Ascending aorta (tissue), 2 donors: ENCODE measurements around the gene BLCAP. TPM values are rescaled to one million over a fixed set of nuclear protein-coding genes. Genes with fewer than 3 reads are reported as not detected.

ENCODE experiments used
- DNase-seq, 2 donors: peaks; one replicate each; pipeline ENCODE4 v3.0.0-alpha.2; 2019; ENCODE audit warnings: low spot score in 2 of 2
- H3K27ac ChIP-seq, 2 donors: fragments of 200-600 bp; sonication (generic); one replicate each; pipeline ENCODE4 v1.5.1; 2016 to 2017; ENCODE audit warnings: mild to moderate bottlenecking in 1 of 2
- H3K27me3 ChIP-seq: fragments of 200-600 bp; sonication (generic); one replicate; pipeline ENCODE4 v1.5.1; 2017
- H3K36me3 ChIP-seq, 2 donors: fragments of 200-600 bp; sonication (generic); one replicate each; pipeline ENCODE4 v1.5.1; 2016
- H3K4me1 ChIP-seq, 2 donors: fragments of 200-600 bp; sonication (generic); one replicate each; pipeline ENCODE4 v1.5.1; 2016 to 2017; ENCODE audit warnings: mild to moderate bottlenecking in 1 of 2
- H3K4me3 ChIP-seq, 2 donors: fragments of 200-600 bp; sonication (generic); one replicate each; pipeline ENCODE4 v1.5.1; 2016 to 2017; ENCODE audit warnings: mild to moderate bottlenecking in 1 of 2
- H3K9me3 ChIP-seq, 2 donors: fragments of 200-600 bp; sonication (generic); one replicate each; pipeline ENCODE4 v1.5.1; 2016
- intact Hi-C: fragments of 100-400 bp; cut with DNase I; formaldehyde crosslinking; loops from one replicate; pipeline ENCODE4 v1.15.1; 2023
- total RNA-seq: library from RNA; depleted of rRNA; stranded (reverse); fragments of >200 nt; gene quantifications from one replicate; pipeline ENCODE4 v1.1.0, GENCODE V29; 2016
- TF ChIP-seq, protein P1 (sequence below), 3 experiments: fragments of 200-600 bp in 2 of 3; fragments of 450-650 bp in 1 of 3; sonication (generic) in 2 of 3; IDR thresholded peaks; one replicate each; pipeline ENCODE4 v1.5.1; 2016 to 2019; ENCODE audit warnings: antibody characterized with exemption in 3 of 3, mild to moderate bottlenecking in 1 of 3, moderate library complexity in 1 of 3

The BLCAP gene
- total RNA-seq, 1 donor from 2014 or later: 43.9 TPM

DNA sequence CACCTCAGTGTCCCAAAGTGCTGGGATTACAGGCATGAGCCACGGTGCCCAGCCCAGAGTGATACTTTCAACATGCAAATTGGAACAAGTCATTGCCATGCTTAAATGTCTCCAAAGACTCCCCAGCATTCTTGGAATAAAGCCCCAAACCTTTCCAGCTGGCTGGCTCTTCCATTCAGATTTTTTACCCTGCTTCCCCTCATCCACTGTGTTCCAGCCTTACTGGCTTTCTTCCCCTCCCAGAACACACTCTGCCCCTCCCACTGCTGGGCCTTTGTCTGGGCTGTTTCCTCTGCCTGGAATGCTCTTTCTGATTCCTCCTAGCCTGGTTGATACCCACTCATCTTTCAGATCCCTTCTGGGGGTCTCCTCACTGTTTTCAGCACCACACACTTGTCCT, 46.8 kb downstream of the BLCAP start:
- no peak overlapping the region for H3K4me3 ChIP-seq
- DNase-seq: no peak

DNA sequence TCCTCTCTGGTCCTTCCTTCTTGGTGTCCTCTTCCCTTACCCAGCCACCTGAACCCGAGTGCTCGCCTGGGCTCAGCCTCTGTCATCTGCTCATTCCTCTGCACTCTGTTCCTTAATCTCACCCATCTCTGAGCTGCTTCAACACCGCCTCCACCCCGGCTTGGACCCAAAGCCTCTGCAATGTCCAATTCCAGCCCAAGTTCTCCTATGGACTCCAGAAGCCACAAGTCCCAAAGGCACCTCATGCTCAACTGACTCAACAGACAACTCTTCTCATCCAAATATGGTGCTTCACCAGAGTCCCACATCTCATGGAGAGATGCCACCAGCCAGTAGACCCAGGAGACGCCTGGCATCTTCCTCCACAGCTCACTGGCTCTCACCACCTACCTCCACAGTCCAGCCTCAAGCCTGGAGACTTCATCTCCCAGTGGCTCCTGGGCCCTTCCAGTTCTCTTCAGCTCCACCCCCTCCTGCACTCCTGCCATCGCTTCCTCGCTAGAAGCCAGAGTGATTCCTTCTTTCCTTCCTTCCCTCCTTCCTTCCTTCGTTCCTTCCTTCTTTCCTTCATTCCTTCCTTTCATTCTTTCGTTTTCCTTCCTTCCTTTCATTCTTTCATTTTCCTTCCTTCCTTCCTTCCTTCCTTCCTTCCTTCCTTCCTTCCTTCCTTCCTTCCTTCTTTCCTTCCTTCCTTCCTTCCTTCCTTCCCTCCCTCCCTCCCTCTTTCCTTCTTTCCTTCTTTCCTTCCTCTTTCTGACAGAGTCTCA, 47.6 kb downstream of the BLCAP start:
- intact Hi-C loops: no loop called here
- Histone ChIP-seq H3K27ac (peak overlapping the region in 1 of 2 donors; percentile 30), H3K27me3 (no peaks in the 10 kb centered on the region), H3K9me3 (no peaks in the 10 kb centered on the region), H3K4me1 (no peaks in the 10 kb centered on the region), H3K4me3 (no peak overlapping the region), H3K36me3 (no peaks in the 10 kb centered on the region)
- no peak for DNase-seq
- TF ChIP-seq, protein P1, sequence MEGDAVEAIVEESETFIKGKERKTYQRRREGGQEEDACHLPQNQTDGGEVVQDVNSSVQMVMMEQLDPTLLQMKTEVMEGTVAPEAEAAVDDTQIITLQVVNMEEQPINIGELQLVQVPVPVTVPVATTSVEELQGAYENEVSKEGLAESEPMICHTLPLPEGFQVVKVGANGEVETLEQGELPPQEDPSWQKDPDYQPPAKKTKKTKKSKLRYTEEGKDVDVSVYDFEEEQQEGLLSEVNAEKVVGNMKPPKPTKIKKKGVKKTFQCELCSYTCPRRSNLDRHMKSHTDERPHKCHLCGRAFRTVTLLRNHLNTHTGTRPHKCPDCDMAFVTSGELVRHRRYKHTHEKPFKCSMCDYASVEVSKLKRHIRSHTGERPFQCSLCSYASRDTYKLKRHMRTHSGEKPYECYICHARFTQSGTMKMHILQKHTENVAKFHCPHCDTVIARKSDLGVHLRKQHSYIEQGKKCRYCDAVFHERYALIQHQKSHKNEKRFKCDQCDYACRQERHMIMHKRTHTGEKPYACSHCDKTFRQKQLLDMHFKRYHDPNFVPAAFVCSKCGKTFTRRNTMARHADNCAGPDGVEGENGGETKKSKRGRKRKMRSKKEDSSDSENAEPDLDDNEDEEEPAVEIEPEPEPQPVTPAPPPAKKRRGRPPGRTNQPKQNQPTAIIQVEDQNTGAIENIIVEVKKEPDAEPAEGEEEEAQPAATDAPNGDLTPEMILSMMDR (IDR thresholded peaks at IDR 0.05): no peak

More for the DNA sequence above, 46.8 kb downstream of the BLCAP start:
- intact Hi-C loops: no loop called here
- Histone ChIP-seq H3K27me3 (no peaks in the 10 kb centered on the region), H3K9me3 (no peaks in the 10 kb centered on the region), H3K4me1 (no peaks in the 10 kb centered on the region), H3K27ac (no peak overlapping the region), H3K36me3 (no peaks in the 10 kb centered on the region)
- TF ChIP-seq, protein P1 (IDR thresholded peaks at IDR 0.05): no peak

DNA sequence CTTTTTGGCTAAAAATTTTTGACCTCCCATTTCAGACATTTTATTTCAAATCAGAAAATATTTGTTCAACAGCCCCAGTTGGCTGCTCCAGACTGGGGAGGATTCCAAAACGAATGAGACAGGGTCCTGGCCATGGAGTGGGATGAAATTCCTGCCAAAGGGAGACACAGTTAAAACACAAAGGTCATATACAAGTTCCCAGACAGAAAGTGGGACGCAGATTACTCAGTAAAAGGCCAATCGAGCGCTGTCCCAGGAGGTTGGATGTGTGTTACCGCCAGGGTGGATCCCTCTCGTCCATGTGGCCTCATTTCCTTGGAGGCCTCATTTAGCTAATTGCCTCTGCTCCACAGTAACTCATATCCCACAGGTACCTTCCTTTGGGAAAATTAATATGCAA, 48.4 kb downstream of the BLCAP start:
- peak overlapping the region in 1 of 2 donors; percentile 30 for H3K27ac ChIP-seq
- no peaks in the 10 kb centered on the region for H3K4me1 ChIP-seq
- no peaks in the 10 kb centered on the region for H3K27me3 ChIP-seq
- H3K36me3 ChIP-seq: no peaks in the 10 kb centered on the region
- intact Hi-C loops: no loop called here
- TF ChIP-seq, protein P1 (IDR thresholded peaks at IDR 0.05): no peak
- no peaks in the 10 kb centered on the region for H3K9me3 ChIP-seq
- DNase-seq: no peak
- no peak overlapping the region for H3K4me3 ChIP-seq

DNA sequence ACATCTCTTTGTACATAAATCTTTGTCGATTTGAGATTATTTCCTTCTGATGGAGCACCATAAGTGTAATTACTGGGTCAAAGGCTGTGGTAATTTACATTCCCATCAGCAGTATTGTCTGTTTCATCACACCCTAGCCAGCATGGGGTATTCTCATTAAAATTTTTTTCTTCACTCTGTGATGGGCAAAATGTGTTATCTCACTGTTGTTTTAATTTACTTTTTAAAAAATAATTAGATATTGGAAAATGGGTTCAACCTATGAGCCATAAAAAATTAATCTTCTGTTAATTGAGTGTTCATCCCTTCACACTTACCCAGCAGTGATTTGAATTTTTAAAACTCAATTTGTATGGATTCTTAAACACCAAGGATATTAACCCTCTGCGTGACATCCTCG, 50.6 kb downstream of the BLCAP start:
- Histone ChIP-seq H3K4me3 (no peak overlapping the region), H3K27me3 (no peaks in the 10 kb centered on the region), H3K36me3 (no peaks in the 10 kb centered on the region), H3K27ac (no peak overlapping the region), H3K4me1 (no peaks in the 10 kb centered on the region), H3K9me3 (no peaks in the 10 kb centered on the region)
- TF ChIP-seq, protein P1 (IDR thresholded peaks at IDR 0.05): no peak
- DNase-seq: no peak
- intact Hi-C loops: no loop called here

DNA sequence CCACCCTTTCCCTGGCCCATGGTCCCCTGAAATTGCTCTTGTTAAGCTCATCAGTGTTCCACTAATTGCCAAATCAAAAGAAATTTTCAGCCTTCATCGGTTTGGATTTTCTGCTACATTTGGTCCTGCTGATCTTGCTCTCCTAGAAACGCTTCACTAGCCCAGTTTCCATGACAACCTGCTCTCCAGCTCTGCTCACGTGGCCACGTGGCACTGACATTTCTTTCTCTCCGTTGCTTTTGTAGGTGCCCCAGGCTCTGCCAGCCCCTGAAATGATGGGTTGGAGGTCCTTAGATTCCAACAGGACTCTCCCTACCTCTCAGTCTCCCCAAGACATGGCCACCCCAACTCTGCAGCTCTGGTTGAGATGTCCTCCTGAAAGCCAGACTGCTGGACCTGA, 52.4 kb downstream of the BLCAP start:
- intact Hi-C loops: no loop called here
- no peaks in the 10 kb centered on the region for H3K36me3 ChIP-seq
- no peaks in the 10 kb centered on the region for H3K9me3 ChIP-seq
- TF ChIP-seq, protein P1 (IDR thresholded peaks at IDR 0.05): no peak
- no peak overlapping the region for H3K27ac ChIP-seq
- H3K4me1 ChIP-seq: no peaks in the 10 kb centered on the region
- no peaks in the 10 kb centered on the region for H3K27me3 ChIP-seq
- no peak for DNase-seq
- no peak overlapping the region for H3K4me3 ChIP-seq
